HG03175 (cell line): ENCODE data around the gene NAALADL2.
"Not testable (repeated sequence)": the region's sequence is repeated elsewhere in the genome, so short reads cannot be mapped to it uniquely, and the experiment has no call there.

Experiments used
- ATAC-seq: cut with Tn5 transposase; IDR thresholded peaks from one replicate; pipeline ENCODE4 v1.9.1; 2021; ENCODE audit warnings: mild to moderate bottlenecking, moderate library complexity; ENCODE audit not compliant: unreplicated experiment

Gene NAALADL2

GRCh38 chr3:175248832-175249231 is 389.7 kb downstream of the NAALADL2 start:
- no peak for ATAC-seq

- no peak for ATAC-seq
Observed at GRCh38 chr3:175255698-175256097, 396.6 kb downstream of the NAALADL2 start.

- no peak for ATAC-seq
Observed at GRCh38 chr3:175257123-175257522, 398.0 kb downstream of the NAALADL2 start.

- no peak for ATAC-seq
Observed at GRCh38 chr3:175258763-175259162, 399.6 kb downstream of the NAALADL2 start.

- no peak for ATAC-seq
Observed at GRCh38 chr3:175260145-175260794, 401.1 kb downstream of the NAALADL2 start.

GRCh38 chr3:175266478-175266877 is 407.3 kb downstream of the NAALADL2 start:
- ATAC-seq, result no peak

GRCh38 chr3:175267121-175267531 is 408.0 kb downstream of the NAALADL2 start:
- ATAC-seq, result no peak

- ATAC-seq, result peak; percentile 12
Observed at GRCh38 chr3:175267561-175267960, 408.4 kb downstream of the NAALADL2 start.

- ATAC-seq, result no peak
Observed at GRCh38 chr3:175269394-175269793, 410.3 kb downstream of the NAALADL2 start.

GRCh38 chr3:175270198-175270837 is 411.2 kb downstream of the NAALADL2 start:
- ATAC-seq, result no peak

GRCh38 chr3:175270866-175271265 is 411.7 kb downstream of the NAALADL2 start:
- ATAC-seq, result no peak

GRCh38 chr3:175271465-175271864 is 412.3 kb downstream of the NAALADL2 start:
- ATAC-seq, result not testable (repeated sequence)

GRCh38 chr3:175272392-175272791 is 413.3 kb downstream of the NAALADL2 start:
- no peak for ATAC-seq

GRCh38 chr3:175273573-175273972 is 414.4 kb downstream of the NAALADL2 start:
- ATAC-seq, result no peak

- ATAC-seq, result peak; percentile 72
Observed at GRCh38 chr3:175274056-175274455, 414.9 kb downstream of the NAALADL2 start.

GRCh38 chr3:175274474-175275218 is 415.5 kb downstream of the NAALADL2 start:
- ATAC-seq, result peak; percentile 42

- no peak for ATAC-seq
Observed at GRCh38 chr3:175278680-175279079, 419.5 kb downstream of the NAALADL2 start.

GRCh38 chr3:175279457-175279856 is 420.3 kb downstream of the NAALADL2 start:
- ATAC-seq, result no peak

GRCh38 chr3:175279911-175280310 is 420.8 kb downstream of the NAALADL2 start:
- ATAC-seq, result no peak

- ATAC-seq, result peak; percentile 86
Observed at GRCh38 chr3:175287361-175287963, 428.3 kb downstream of the NAALADL2 start.

GRCh38 chr3:175288621-175289020 is 429.5 kb downstream of the NAALADL2 start:
- ATAC-seq, result no peak
